ENCODE data around the gene SDC3.

The SDC3 gene

GRCh38 chr1:30929944-30930525, 21.5 kb upstream of the SDC3 start:
- H3K9me3 Mint-ChIP-seq, result no peaks in the 10 kb centered on the region
- H3K4me3 Mint-ChIP-seq, result no peak overlapping the region
- no peak for DNase-seq
- peak overlapping the region; percentile 45 for H3K27ac Mint-ChIP-seq
- peaks cover 45% of the 10 kb centered on the region for H3K4me1 Mint-ChIP-seq
- no peak for TF ChIP-seq CTCF (IDR thresholded peaks at IDR 0.05)
- H3K36me3 Mint-ChIP-seq (ENCODE audit: low read depth), result peaks cover 36% of the 10 kb centered on the region
- H3K27me3 Mint-ChIP-seq (ENCODE audit: low read depth, poor library complexity), result no peaks in the 10 kb centered on the region

- DNase-seq, result peak; percentile 64
- Mint-ChIP-seq H3K4me1 (peaks cover 38% of the 10 kb centered on the region), H3K9me3 (no peaks in the 10 kb centered on the region), H3K27me3 (ENCODE audit: low read depth, poor library complexity) (no peaks in the 10 kb centered on the region), H3K27ac (peak overlapping the region; percentile 45), H3K36me3 (ENCODE audit: low read depth) (peaks cover 28% of the 10 kb centered on the region), H3K4me3 (no peak overlapping the region)
- TF ChIP-seq CTCF (IDR thresholded peaks at IDR 0.05), result peak; percentile 70
Observed at GRCh38 chr1:30929135-30929889, 20.8 kb upstream of the SDC3 start.

- no peak overlapping the region for H3K4me3 Mint-ChIP-seq
- no peak for DNase-seq
- H3K4me1 Mint-ChIP-seq, result peaks cover 32% of the 10 kb centered on the region
- no peaks in the 10 kb centered on the region for H3K9me3 Mint-ChIP-seq
- no peak for TF ChIP-seq CTCF (IDR thresholded peaks at IDR 0.05)
- peak overlapping the region; percentile 32 for H3K27ac Mint-ChIP-seq
- H3K27me3 Mint-ChIP-seq (ENCODE audit: low read depth, poor library complexity), result no peaks in the 10 kb centered on the region
- peaks cover 23% of the 10 kb centered on the region for H3K36me3 Mint-ChIP-seq (ENCODE audit: low read depth)
Observed at GRCh38 chr1:30928789-30929134, 20.2 kb upstream of the SDC3 start.

GRCh38 chr1:30928171-30928570, 19.6 kb upstream of the SDC3 start:
- Mint-ChIP-seq H3K4me1 (peaks cover 26% of the 10 kb centered on the region), H3K27ac (no peak overlapping the region), H3K4me3 (no peak overlapping the region), H3K27me3 (ENCODE audit: low read depth, poor library complexity) (no peaks in the 10 kb centered on the region), H3K9me3 (no peaks in the 10 kb centered on the region), H3K36me3 (ENCODE audit: low read depth) (peaks cover 19% of the 10 kb centered on the region)
- TF ChIP-seq CTCF (IDR thresholded peaks at IDR 0.05), result no peak
- DNase-seq, result no peak

- TF ChIP-seq CTCF (IDR thresholded peaks at IDR 0.05), result no peak
- Mint-ChIP-seq H3K9me3 (no peaks in the 10 kb centered on the region), H3K27me3 (ENCODE audit: low read depth, poor library complexity) (no peaks in the 10 kb centered on the region), H3K36me3 (ENCODE audit: low read depth) (peaks cover 12% of the 10 kb centered on the region), H3K4me3 (no peak overlapping the region), H3K27ac (no peak overlapping the region), H3K4me1 (peaks cover 19% of the 10 kb centered on the region)
- no peak for DNase-seq
Observed at GRCh38 chr1:30927448-30927847, 18.9 kb upstream of the SDC3 start.

GRCh38 chr1:30923597-30923996, 15.0 kb upstream of the SDC3 start:
- Mint-ChIP-seq H3K4me1 (peaks cover under 1% of the 10 kb centered on the region), H3K27ac (no peak overlapping the region), H3K4me3 (no peak overlapping the region)

More at GRCh38 chr1:30923597-30923996, 15.0 kb upstream of the SDC3 start:
- TF ChIP-seq CTCF (IDR thresholded peaks at IDR 0.05), result no peak
- no peaks in the 10 kb centered on the region for H3K27me3 Mint-ChIP-seq (ENCODE audit: low read depth, poor library complexity)
- no peaks in the 10 kb centered on the region for H3K9me3 Mint-ChIP-seq
- H3K36me3 Mint-ChIP-seq (ENCODE audit: low read depth), result no peaks in the 10 kb centered on the region
- DNase-seq, result no peak

Data from nephron progenitor cell (in vitro differentiated cells).